OCI-M2 (cell line): ENCODE results near the gene METTL26.

ENCODE experiments used
- DNase-seq: peaks from one replicate; lab custom pipeline; 2025; ENCODE audit not compliant: unreplicated experiment; lab: John Stamatoyannopoulos, UW

Gene METTL26

DNA sequence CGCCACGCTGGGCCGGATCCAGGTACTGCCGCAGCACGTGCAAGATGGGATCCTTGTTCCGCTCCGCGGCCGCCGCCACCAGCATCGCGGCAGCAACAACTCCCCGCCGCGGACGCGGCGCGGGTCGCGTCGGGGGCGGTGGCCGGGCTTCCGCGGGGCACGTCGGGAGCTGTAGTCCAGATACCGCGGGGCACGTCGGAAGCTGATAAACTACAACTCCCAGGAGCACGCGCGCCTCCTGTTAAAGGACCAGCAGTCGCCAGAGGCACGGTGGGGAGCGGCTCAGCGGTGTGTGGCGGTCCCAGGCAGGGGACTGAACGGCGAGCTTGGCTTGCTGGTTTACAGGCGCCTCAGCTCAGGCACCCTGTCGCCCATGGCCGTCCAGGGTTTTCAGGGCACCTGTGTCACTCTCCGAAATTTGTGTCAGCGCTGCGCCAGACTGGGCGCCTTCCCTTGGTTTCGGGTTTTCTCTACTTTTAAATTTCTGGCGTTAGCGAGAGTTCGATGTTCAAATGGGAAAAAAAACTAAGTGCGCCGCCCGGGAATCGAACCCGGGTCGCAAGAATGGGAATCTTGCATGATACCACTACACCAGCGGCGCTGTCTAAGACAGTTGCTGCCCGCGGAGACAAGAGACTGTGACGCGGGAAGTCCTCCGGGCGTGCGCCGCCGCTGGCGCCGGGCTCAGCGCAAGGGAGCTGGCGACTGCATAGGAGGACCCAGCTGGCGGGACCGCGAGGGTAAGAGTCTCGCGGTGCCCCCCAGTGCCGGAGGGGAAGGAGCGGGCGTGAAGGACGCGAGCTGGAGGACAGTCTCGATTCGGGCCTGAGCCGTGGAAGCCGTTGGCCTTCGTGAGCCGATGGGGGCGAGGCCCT lies at the start of gene METTL26:
Gene METTL26, minus strand, starts transcription at position 100 of the 875 bp plus-strand sequence. Its CDS starts 15 bp downstream, at position 85.
- peak; percentile 67 for DNase-seq

DNA sequence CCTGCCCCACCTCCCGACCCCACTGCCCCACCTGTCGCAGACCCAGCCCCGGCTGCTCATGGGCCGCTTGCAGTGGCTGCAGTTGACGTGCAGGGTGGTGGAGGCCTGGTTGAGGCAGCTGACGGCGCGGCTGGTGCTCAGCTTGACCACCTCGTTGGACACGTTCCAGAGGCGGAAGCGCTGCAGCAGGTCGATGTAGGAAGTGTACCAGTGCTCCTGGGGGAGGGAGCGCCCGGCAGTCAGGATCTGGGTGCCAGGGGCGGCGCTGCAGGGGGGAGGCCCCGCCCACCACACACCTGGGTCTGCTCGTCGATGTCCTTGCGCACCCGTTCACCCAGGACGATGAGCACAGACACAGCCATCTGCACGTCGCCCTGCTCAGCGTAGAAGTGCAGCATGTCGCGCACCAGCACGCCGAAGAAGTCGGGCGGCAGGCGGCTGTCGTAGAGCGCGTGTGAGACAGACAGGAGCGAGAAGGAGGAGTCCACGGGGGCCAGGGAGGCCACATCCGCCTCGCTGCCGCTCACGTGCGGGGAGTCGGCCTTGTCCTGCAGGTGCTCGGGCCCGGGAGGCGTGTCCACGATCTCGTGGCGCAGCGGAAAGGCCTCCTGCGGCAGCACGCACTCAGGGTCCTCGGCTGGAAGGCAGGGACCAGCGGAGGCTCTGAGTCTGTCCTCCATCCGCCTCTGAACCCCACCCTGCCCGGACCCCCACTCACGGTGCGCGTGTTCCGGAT lies 49.0 kb upstream of the METTL26 start:
- no peak for DNase-seq

- DNase-seq = no peak
Measured at GRCh38 chr16:684071-684794, 48.1 kb upstream of the METTL26 start, which contains the start of gene JMJD8. Gene JMJD8, minus strand, starts transcription at chr16:684334. Its CDS starts 15 bp downstream, at chr16:684319.

- no peak for DNase-seq
Measured at GRCh38 chr16:683396-684070, 47.4 kb upstream of the METTL26 start.

DNA sequence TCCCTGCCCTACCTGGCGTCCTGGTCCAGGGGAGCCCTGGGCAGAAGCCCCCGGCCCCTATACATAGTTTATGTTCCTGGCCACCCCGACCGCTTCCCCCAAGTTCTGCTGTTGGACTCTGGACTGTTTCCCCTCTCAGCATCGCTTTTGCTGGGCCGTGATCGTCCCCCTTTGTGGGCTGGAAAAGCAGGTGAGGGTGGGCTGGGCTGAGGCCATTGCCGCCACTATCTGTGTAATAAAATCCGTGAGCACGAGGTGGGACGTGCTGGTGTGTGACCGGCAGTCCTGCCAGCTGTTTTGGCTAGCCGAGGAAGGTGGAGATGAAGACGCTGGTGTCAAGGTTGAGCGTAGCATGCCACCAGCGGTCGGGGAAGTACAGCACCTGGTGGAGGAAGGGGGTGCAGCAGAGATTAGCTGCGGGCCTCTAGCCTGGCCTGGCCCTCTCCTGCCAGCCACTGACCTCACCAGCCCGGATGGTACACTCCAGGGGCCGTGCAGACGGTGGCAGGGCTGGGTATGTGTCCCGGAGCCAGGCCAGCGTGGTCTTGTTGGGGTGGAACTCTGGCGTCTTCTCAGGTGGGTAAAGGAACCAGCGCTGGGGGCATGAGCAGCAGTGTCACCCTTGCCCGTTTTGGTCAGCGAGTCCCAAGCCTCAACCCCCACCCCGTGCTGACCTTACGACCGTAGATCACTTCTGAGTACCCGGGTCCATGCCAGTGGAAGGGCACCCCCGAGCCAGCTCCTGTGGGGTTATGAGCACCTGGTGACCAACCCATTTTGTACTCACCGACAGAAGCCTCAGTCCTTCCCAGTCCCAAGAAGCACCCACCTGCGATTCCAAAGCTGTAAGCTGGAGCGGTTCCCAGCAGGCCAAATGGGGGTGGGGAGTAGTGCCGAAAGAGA lies 46.6 kb upstream of the METTL26 start:
- no peak for DNase-seq

DNA sequence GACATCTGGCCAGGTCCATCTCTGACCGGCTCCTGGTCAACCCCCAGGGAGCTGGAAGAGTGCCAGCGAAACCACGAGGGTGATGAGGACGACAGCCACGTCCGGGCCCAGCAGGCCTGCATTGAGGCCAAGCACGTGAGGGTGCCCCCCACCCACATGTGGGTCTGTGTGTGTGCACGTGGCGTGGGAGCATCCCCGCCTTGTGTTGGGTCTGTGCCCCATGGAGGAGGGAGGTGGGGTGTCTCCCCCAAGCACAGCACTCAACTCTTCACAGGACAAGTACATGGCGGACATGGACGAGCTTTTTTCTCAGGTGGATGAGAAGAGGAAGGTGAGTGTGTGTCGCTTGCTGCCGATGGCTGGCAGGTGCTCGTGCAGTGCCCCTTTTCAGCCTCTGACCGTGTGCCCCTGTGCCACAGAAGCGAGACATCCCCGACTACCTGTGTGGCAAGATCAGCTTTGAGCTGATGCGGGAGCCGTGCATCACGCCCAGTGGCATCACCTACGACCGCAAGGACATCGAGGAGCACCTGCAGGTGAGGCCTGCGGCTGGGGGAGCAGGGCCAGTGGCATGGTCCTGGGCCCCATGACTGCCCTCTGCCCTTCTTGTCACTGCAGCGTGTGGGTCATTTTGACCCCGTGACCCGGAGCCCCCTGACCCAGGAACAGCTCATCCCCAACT lies 45.8 kb upstream of the METTL26 start:
- DNase-seq = no peak

- no peak for DNase-seq
Measured at GRCh38 chr16:680967-681745, 45.1 kb upstream of the METTL26 start.

DNA sequence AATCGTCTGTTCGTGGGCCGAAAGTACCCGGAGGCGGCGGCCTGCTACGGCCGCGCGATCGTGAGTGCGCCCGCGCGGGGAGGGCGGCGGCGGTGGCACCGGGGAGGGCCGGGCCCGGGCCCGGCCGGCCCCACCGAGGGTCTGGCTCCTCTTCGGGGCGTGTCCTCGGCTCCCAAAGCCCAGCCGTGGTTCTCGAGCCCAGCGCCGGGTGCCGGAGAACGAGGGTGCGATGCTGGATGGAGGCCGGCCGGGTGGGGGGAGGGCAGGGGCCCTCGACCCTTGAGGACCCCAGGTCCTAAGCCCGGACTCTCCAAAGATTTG lies 44.5 kb upstream of the METTL26 start:
- DNase-seq = no peak

- DNase-seq = peak; percentile 25
Measured at GRCh38 chr16:679814-680624, 43.9 kb upstream of the METTL26 start, which contains the start of gene STUB1. Gene STUB1, plus strand, starts transcription at chr16:680410. Its CDS starts 116 bp downstream, at chr16:680526.

DNA sequence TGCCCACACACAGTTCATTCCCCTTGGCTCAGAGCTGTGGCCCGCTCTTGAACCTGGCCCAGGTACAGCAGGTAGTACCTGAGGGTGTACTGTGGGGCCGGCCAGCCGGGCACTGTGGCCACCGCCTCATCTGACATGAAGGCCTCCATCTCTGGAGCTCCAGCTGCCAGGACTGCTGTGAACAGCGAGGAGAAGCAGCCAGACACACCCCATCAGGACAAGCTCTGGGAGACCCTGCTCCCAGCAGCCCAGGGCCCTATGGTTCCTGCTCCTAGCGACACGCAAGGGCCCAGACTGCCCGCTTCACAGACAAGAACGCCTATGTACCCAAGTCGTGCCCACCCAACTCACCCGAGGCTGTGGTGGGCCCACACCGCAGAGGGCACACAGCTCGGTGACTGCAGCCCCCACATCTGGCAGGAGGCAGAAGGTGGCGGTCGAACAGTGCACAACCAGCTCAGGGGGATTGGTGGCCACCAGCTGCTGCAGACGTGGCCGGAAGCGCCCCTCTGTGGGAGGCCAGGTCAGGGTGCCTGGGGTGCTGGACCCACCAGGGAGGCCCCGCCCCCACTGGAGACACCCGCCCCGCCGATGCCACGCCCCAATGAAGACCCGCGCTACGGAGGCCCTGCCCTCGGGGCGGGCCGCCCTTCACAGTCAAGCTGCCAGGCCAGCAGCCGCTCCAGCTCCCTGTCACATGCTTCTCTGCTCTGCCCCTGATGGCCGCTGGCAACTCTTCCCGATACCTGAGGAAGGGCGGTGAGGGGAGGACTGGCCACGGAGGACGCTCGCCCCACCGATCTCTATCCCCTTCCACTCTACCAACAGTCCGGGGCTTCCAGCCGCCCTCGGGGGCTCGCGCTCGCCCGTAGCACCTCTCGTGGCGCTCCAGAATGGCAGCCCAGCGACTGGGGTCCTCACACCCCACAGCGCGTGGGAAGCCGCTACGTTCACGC lies 43.0 kb upstream of the METTL26 start:
- peak; percentile 10 for DNase-seq

GRCh38 chr16:678209-678857 lies 42.2 kb upstream of the METTL26 start:
- DNase-seq = no peak

- no peak for DNase-seq
Measured at GRCh38 chr16:677316-678190, 41.4 kb upstream of the METTL26 start.

- no peak for DNase-seq
Measured at GRCh38 chr16:676913-677312, 40.8 kb upstream of the METTL26 start.

DNA sequence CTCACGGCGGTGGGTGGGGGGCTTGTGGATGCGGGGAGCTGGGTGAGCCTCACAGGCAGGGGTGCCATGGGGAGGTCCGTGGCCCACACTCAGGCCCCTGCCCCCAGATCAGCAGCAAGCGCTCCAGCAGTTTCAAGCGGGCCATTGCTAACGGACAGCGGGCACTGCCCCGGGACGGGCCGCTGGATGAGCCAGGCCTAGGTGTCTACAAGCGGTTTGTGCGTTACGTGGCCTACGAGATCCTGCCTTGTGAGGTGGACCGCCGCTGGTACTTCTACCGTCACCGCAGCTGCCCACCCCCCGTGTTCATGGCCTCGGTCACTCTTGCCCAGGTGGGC lies 40.4 kb upstream of the METTL26 start:
- no peak for DNase-seq

DNA sequence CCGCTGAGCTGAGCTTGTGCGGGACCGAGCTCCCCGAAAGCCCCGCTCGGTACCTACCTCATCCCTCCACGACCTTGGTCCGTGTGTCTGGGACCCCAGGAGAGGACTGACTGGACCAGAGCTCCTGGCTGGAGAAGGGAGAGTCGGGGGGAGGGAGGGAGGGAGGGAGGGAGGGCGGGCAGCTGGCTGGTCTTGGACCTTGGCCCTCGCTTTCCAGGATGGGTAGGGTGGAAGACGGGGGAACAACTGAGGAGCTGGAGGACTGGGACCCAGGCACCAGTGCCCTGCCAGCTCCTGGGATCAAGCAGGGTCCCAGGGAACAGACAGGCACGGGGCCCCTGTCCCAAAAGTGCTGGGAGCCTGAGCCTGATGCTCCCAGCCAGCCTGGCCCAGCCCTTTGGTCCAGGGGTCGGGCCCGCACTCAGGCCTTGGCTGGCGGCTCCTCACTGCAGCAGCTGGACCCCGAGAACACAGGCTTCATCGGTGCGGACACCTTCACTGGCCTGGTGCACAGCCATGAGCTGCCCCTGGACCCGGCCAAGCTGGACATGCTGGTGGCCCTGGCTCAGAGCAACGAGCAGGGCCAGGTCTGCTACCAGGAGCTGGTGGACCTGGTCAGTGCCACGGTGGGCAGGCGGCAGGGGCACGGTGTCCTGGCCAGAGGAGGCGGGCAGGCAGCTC lies 39.9 kb upstream of the METTL26 start:
- no peak for DNase-seq
